NCI-H1694 (cell line): Measurements from ENCODE around the gene TEKT1.
"Not testable (repeated sequence)": the region's sequence is repeated elsewhere in the genome, so short reads cannot be mapped to it uniquely, and the experiment has no call there.

Source experiments
- DNase-seq: peaks from one replicate; lab custom pipeline; 2025; lab: John Stamatoyannopoulos, UW

TEKT1 gene

DNA sequence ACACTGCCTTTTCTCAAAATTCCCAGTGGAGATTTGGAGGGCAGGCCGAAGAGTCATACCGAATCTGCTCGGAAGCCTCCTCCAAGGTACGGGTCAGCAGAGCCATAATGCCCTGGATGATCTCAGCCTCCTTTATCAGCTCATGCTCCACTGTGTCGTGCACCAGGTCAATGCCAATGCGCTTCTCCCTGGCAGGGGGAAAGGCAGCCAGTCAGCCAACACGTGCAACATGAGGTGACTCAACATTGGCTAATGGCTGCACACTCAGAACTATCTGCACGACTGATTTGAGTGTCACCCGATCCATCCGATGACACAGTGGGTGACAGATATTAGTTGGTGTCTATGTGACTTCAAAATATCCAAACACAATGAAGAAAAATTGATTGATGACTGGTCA, 15.8 kb downstream of the TEKT1 start:
- DNase-seq, result no peak

DNA sequence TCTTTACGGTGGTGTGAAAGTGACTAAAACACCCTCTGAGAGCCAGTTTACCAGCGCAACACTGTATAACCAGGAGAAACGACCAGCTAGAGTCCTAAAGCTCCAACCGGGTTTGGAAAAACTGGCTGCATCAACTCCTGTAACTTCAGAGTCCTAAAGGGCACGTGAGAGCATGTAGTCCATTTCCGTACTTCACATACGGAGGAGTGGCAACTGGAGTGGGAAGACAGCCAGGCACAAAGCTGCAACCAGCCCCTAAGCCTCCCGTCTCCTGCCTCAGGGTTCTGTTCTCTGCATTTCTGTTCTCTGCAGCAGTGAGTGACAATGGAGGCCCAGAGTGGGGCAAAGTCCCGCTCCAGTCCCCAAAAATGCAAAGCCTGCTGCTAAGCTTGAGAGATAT, 19.2 kb downstream of the TEKT1 start:
- no peak for DNase-seq

DNA sequence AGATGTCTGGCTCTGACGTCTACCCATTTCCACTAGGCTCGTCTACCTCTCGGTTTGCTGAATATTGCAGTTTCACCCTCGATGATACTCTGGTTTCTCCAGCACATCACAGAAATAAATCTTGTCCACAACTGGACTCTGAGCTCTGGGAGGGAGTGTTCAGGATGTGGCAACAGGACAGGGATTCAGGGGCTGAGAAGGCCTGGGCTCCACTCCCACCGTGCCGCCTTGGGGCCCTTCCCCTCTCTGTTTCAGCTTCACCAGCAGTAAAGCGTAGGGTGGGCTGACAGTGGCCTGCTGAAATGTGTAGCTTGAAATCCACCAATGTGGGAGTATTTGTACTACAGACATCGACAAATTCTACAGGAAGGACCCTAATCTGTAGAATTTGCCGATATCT, 20.0 kb downstream of the TEKT1 start:
- DNase-seq, result no peak

DNA sequence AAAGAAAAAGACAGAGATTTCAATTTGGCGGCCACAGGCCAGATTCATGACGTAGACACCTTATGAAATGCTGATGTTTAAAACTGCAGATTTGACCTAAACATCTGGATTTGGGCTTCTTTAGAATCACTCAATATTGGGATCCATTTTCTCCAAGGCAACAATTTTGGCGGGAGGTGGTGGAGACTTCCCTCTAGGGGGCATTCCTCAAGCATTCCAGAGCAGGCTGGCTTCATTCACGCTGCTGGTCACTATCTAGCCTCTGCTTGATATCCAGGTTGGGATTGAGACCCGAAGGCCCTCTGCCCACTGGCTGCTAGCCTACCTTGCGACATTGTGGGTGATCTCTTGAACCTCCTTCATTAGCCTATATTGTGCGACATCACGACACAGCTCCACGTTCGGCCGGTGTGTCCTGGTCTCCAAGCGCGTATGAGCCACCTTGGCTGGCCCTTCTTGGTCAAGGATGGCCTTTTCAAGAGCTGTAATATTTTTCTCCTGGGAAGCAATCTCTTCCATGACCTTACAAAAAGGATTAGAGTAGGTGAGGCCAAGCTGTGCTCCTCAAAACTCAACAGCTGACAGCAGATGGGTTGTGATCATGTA, 31.0 kb downstream of the TEKT1 start:
- no peak for DNase-seq

DNA sequence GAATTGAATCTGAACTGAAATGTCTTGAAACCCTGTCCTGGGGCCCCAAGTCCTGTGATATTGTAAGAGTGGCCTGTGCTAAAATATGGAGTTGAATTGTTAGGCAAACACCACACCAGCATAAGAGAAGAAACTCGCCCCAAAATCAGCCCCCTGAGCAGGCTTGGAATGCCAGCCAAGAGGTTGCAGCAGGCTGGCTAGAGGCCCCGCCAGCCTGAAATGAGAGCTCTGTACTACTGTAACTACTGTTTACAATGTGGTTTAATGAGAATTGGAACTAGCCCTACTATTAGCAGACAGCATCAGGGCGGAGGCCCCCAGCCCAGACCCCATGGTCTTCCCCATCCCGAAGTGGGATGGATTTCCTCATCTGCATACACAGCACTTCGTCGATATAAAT, 31.8 kb downstream of the TEKT1 start:
- DNase-seq, result no peak

DNA sequence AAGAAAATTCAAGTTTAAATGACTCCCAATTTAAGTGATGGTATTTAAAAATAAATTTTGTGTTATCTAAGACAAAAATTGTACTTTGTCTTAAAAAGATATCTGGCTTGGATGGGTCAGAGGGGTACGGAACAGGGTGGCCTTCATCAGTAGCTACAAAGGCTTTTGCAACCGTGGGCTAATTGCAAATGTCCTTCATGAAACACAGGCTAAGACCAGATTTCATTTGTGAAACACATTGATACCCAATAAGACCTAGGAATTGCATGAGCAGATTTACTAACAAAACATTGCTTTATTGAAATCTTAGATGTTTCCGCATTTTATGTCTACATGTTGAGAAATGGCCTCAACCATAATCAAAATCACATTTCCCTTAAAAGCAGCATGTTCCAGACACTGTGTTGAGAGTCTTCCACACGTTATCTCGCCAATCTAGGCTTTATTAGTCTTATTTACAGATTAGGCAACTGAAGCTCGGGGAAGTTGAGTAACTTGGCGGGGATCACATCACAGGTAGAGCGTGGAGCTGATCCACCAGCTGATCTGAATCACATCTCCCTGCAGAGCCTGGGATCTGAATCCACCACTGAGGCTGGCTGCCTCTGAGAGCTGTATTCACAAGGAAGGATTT, 33.7 kb downstream of the TEKT1 start:
- DNase-seq, result no peak

DNA sequence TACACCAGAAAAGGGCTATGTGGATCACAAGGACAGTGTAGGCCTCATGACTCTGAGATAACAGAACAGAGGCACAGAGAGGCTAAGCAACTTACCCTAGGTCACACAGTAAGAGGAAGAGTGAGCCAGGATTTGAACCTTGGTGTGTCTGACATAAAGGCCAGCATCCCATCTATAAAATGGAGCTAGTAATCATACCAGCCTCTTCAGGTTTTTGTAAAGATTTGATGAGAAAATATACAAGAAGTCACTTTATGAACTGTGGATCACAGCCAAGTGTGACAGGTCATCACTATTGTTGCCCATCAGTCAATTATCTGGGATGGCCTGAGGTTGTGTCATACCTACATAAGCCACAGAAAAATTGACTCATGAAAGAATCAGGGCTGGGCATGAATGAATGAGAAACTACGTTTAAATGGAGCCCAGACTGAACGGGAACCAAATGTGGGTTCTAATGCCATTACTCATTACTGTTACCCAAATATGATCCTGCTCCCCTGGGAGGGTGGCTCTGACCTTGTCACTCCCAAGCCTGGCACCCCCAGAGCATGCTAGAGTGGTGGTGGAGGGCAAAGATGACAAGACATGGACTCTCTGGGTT, 34.5 kb downstream of the TEKT1 start:
- no peak for DNase-seq

DNA sequence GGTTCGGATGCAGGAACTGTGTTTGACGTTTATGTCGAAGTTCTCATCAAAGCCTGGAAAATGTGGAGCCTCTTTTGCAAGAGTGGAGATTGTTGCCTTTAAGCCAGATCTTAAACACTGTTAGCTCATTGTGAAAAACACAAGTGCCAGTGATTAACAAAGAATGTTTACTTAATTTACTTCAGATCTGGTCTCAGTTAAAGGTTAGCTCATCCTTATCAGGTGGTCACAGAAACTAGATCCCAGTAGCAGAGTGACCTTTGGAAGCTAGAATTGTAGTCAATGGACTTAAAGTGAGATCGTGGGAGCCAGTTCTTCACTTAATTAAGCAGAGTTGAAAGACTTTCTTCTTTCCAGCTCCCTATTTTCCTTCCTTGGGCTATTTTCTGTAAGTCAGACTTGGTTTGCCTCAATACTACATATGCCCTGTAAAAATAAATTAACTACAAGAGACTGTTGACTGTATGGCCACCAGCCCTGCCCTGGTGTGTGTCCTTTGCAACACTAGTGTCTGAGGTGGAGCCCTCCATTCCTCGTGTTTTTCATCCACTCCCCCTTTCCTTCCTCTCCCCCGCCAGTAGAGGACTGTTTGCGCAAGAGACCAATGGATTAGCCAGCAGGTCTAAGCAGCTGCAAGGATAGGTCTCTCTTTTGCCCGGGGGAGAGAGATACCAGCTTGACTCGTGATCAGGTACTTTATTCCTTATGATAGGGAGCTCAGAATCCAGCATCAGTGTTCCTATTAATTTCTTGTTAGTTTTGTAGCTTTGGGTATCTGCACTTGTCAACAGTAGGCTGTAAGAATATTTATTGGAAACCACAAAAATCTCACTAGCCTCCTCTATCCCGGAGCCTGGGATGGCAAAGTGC, 35.3 kb downstream of the TEKT1 start:
- no peak for DNase-seq

DNA sequence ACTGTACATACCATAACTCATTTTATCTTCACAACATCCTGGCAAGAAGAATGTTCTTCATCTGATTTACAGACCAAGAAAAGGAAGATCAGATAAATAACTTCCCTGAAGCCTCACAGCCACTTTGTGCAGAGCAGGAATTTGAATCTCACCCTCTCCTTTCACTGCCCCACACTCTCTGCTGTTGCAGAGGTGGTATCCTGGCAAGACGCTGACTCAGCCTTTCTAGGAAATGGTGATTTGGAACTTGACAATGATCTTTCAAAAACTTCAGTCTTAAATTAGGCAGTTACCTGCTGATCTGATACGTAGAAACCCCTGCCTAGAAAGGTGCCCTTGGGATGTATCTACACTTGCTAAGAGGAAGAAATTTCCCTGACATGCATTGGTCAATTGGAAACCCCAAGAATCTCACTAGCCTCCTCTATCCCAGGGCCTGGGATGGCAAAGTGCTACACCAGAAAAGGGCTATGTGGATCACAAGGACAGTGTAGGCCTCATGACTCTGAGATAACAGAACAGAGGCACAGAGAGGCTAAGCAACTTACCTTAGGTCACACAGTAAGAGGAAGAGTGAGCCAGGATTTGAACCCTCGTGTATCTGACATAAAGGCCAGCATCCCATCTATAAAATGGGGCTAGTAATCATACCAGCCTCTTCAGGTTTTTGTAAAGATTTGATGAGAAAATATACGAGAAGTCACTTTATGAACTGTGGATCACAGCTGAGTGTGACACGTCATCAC, 37.6 kb downstream of the TEKT1 start:
- no peak for DNase-seq

DNA sequence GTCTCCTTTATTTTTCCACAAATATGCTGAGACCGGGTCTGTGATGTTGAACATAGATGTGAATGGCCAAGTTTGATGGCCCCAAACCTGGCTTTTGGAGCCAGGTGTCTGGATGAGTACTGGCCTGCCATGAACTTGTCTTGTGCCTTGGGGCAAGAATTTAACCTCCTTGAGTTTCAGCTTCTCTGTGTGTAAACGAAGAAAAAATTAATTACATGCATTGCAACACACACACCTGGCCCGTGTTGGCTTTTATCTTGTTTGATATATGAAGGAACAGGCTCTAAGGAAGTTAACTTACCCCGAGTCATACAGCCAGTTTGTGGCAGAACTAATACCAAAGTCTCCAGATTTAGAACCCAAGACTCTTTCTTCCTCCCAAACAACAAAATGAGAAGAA, 42.4 kb downstream of the TEKT1 start:
- DNase-seq, result no peak

DNA sequence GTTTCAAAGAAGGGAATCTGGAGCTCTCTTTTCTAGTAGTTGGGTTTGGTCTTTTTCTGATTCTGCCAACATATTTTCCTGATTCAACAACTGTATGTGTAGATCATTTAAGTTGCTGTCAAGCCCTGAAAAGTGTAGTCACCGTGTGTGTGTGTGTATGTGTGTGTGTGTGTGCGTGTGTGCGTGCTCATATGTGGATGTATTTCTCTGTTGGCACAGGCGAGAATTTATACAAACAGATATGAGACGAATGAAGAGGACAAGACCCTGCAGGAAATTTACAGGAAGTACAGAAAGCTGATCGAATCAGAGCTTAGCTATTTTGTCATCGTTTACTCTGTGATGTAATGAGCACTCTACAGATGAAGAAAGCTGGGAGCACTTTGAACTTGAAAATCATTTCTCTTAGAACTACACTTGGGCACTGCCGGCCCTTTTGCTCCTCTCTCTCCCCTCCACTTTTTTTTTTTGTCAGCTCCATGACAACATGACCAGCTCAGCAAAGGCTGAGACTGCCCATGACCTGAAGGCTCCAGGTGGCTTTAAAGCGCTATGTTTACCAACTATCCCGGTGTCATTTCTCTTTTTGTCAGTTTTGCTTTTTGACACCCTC, 44.3 kb downstream of the TEKT1 start:
- no peak for DNase-seq

DNA sequence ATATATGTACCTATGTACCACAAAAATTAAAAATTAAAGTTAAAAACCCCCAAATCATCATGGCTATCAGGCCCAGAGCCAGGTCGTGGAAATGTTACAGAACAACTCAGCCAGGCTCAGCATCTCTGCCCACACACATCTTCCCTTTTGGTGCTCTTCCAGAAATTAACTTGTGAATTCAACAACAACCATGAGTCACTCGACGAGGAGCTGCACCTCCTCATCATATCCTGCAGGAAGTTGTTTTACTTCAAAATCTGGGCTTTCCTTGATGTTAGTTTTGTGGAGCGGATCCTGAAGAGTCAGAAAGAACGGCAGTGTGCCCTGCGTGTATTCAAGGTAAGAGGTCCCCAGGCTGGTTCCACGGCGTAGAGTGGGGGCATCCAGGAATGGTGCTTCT, 44.9 kb downstream of the TEKT1 start:
- no peak for DNase-seq

DNA sequence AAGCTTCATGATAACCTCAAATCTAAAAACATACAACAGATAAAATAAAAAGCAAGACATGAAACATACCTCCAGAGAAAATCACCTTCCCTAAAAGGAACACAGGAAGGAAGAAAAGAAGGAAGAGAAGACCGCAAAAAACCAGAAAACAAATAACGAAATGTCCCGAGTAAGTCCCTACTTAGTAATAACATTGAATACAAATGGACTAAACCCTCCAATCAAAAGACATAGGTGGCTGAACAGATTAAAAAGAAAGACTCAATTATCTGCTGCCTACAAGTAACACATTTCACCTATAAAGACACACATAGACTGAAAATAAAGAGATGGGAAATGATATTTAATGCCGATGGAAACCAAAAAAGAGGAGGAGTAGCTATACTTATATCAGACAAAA, 49.3 kb downstream of the TEKT1 start:
- no peak for DNase-seq

DNA sequence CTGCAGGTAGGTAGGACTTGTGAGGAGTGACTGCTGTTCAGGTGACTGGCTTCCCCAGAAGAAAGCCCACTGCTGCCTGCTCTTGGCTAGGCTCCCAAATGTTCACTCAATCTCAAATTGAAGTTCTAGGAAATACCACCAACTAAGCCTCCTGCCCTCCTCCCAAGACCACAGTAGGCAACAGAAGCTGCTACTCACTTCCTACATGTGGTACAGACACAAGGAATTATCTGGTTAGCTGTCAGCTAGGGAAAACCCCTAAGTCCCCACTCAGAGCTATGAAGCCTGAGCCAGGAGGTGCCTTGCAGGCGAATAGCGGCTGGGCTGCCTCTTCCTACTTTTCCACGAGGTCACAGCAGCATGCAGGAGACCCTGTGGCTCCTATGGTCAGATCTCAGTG, 50.6 kb downstream of the TEKT1 start:
- DNase-seq, result no peak

DNA sequence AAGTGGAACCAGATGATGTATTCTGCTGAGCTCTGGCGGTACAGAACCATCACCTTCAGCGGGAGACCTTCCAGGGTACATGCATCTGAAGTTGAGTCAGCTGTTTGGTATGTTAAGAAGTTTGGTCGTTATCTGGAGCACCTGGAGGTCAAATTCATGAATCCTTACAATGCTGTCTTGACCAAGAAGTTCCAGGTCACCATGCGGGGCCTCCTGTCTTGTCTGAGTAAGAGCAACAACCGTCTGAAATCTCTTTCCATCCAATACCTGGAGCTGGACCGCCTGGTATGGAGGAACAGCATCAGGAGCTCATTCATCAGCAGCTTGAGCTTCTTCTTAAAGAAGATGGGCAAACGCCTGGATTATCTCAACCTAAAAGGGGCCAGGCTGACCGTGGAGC, 51.5 kb downstream of the TEKT1 start:
- DNase-seq, result no peak

DNA sequence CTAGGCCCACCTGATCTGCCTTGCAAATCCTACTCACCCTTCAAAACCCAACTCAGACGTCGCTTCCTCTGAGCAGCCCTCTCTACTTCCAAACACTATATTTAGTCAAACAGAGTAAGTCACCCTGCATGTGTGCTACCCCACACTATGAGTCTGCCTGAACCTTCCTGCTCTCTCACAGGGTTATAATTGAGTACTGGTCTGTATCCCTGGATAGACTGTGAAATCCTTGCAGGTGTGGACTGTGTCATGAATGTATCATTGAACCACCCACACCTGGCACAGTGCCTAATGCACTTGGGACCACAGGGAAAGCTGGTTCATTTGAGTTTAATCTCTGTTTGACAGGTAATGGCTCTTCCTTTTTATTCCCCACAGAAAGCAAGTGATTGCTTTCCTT, 52.1 kb downstream of the TEKT1 start:
- DNase-seq, result no peak

DNA sequence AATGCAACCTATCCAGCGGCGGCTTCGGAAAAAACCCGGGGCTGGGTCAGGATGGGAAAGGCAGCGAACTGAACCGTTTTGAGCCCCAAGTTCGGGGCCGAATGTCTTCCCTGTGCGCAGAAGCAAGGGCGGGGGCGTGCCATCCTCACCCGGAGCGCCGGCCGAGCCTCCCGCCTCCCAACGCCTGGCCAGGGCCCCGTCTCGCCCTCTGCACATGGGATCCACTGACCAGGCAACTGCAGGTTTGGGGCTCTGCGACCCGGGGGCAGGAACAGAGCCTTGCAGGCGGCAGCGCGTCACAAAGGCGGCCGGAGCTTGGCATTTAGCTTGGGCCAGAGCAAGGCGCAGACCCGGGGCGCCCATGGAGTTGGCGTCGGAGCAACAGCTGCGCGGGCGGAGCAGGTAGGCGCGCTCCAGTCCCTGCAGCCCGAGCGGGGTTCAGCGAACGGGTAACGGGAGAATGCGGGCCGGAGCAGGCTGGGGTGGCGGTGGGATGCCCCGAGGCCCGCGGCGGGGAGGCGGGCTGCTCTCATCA, 55.6 kb downstream of the TEKT1 start, which contains the start of gene FBXO39:
FBXO39 (plus strand) TSS at position 345 of the 535 bp plus-strand sequence. CDS start 3,654 bp downstream, outside the sequence.
- DNase-seq, result no peak

DNA sequence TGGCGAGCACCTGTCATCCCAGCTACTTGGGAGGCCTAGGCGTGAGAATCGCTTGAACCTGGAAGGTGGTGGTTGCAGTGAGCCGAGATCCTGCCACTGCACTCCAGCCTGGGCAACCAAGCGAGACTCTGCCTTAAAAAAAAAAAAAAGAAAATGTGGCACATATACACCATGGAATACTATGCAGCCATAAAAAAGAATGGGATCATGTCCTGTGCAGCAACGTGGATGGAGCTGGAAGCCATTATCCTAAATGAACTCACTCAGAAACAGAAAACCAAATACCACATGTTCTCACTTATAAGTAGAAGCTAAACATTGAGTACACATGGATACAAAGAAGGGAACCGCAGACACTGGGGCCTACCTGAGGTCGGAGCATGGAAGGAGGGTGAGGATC, 56.6 kb downstream of the TEKT1 start:
- not testable (repeated sequence) for DNase-seq

DNA sequence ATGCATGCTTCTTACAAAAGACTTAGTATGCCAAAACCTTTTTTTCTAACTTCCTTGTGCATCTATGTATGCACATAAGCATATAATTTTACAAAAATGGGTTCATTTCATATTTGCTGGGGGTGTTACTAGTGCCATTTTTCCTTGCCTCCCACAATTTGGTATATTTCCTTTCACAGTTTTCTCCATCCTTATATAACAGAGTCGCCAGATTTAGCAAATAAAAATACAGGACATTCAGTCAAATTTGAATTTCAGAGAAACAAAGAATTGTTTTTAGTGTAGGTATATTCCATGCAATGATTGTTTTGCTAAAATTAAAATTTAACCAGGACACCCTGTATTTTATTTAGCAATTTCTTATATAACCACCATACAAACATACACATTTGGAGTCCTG, 59.5 kb downstream of the TEKT1 start:
- DNase-seq, result no peak

DNA sequence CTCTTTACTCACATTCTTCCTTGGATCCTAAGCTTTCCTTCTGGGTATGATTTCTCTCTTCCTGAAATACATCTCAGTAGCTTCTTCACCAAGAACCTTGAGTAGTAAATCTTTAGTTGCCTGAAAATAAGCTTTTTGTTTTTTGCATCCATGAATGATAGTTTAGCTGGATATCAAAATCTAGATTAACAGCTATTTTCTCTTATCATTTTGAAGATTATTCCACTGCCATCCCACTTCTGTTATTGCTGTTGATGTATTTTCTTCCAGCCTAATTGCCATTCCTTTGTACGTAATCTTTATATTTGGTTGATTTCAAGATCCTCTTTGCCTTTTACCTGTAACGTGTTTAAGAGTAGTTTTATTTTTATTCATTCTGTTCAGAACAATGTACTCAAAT, 63.1 kb downstream of the TEKT1 start:
- no peak for DNase-seq

DNA sequence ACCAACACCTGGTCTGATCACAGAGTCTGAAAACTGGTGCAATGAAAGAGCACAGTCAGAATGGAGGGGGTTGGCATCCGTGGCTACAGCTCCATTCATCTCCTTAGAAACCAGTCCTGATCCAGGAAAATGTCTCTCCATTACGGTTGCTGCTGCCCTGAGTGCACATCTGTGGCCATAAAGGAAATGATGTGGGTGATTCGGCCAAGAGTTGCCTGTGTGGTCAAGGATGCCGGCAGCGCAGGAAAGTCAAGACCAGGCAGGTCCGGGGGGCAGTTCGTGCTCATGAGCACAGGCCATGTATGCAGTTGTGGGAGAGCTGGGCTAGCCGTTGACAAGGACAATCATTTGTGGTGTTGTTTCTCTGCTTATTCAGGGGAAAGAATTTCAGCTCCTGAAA, 69.8 kb downstream of the TEKT1 start:
- no peak for DNase-seq
